ENCODE measurements around the gene PIM3. TPM values are rescaled to one million over a fixed set of nuclear protein-coding genes. Genes with fewer than 3 reads are reported as not detected.

Gene PIM3
- total RNA-seq, 1 donor from 2014 or later, result 119 TPM

GRCh38 chr22:49946612-49947295, 13.8 kb upstream of the PIM3 start:
- ATAC-seq (no peak), DNase-seq (no peak)
- Histone ChIP-seq H3K27ac (peak overlapping the region; percentile 90), H3K9me3 (no peaks in the 10 kb centered on the region), H3K4me1 (peaks cover 16% of the 10 kb centered on the region), H3K27me3 (no peaks in the 10 kb centered on the region), H3K36me3 (no peaks in the 10 kb centered on the region), H3K4me3 (peak overlapping the region; percentile 49)
- intact Hi-C loops (cut with DNase I), result no loop called here
- TF ChIP-seq, protein P1, sequence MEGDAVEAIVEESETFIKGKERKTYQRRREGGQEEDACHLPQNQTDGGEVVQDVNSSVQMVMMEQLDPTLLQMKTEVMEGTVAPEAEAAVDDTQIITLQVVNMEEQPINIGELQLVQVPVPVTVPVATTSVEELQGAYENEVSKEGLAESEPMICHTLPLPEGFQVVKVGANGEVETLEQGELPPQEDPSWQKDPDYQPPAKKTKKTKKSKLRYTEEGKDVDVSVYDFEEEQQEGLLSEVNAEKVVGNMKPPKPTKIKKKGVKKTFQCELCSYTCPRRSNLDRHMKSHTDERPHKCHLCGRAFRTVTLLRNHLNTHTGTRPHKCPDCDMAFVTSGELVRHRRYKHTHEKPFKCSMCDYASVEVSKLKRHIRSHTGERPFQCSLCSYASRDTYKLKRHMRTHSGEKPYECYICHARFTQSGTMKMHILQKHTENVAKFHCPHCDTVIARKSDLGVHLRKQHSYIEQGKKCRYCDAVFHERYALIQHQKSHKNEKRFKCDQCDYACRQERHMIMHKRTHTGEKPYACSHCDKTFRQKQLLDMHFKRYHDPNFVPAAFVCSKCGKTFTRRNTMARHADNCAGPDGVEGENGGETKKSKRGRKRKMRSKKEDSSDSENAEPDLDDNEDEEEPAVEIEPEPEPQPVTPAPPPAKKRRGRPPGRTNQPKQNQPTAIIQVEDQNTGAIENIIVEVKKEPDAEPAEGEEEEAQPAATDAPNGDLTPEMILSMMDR (IDR thresholded peaks at IDR 0.05), result no peak

GRCh38 chr22:49947296-49947622, 13.3 kb upstream of the PIM3 start:
- H3K36me3 ChIP-seq, result no peaks in the 10 kb centered on the region
- peaks cover 21% of the 10 kb centered on the region for H3K4me1 ChIP-seq
- H3K9me3 ChIP-seq, result no peaks in the 10 kb centered on the region
- TF ChIP-seq, protein P1 (IDR thresholded peaks at IDR 0.05), result no peak
- peak overlapping the region; percentile 49 for H3K4me3 ChIP-seq
- no peaks in the 10 kb centered on the region for H3K27me3 ChIP-seq
- H3K27ac ChIP-seq, result peak overlapping the region; percentile 90
- intact Hi-C loops (cut with DNase I), result no loop called here
- DNase-seq (no peak), ATAC-seq (no peak)

DNA sequence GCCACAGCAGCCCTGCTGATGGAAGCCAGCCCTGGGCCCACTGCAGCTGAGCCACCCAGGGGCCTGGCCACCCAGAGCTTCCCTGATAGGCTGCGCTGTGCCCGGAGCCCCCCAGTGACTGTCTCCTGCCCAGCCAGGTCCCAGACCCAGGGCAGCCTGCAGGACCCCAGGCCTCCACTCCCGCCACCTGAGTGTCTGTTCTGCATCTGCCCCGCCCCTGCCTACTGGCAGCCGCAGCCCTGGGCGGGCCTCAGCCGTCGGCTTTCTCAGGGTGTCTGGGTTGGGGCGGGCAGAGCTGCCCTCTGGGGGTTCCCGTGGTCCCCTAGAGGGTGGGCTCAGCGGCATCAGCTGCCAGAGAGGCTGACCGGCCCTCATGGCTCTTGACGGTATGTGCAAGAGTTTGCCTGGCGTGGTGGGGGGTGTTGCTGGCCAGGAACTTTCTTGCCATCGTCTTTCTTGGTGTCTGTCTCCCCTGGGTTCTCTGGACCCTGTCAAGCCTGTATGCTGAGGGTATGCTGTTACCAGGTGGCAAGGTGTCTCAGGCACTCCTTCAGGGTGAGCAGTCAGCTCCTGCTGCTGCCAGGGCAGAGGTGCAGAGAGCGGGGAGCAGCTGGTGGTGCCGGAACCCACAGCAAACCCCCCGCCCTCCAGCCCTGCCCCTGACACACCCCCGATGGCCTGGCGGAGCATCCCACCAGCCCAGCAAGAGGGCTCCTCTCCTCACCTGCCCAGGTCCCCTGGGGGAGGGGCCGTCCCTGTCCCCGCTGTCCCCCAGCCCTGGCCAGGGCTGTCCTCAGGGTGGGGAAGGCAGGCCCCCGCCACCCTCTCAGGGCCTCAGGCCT, 12.2 kb upstream of the PIM3 start:
- H3K27me3 ChIP-seq, result no peaks in the 10 kb centered on the region
- peak overlapping the region; percentile 49 for H3K4me3 ChIP-seq
- DNase-seq, result no peak
- peak overlapping the region; percentile 90 for H3K27ac ChIP-seq
- TF ChIP-seq, protein P1 (IDR thresholded peaks at IDR 0.05), result no peak
- H3K4me1 ChIP-seq, result peaks cover 32% of the 10 kb centered on the region
- intact Hi-C loops (cut with DNase I), result no loop called here
- no peaks in the 10 kb centered on the region for H3K9me3 ChIP-seq
- H3K36me3 ChIP-seq, result no peaks in the 10 kb centered on the region
- peak; percentile 3 for ATAC-seq

DNA sequence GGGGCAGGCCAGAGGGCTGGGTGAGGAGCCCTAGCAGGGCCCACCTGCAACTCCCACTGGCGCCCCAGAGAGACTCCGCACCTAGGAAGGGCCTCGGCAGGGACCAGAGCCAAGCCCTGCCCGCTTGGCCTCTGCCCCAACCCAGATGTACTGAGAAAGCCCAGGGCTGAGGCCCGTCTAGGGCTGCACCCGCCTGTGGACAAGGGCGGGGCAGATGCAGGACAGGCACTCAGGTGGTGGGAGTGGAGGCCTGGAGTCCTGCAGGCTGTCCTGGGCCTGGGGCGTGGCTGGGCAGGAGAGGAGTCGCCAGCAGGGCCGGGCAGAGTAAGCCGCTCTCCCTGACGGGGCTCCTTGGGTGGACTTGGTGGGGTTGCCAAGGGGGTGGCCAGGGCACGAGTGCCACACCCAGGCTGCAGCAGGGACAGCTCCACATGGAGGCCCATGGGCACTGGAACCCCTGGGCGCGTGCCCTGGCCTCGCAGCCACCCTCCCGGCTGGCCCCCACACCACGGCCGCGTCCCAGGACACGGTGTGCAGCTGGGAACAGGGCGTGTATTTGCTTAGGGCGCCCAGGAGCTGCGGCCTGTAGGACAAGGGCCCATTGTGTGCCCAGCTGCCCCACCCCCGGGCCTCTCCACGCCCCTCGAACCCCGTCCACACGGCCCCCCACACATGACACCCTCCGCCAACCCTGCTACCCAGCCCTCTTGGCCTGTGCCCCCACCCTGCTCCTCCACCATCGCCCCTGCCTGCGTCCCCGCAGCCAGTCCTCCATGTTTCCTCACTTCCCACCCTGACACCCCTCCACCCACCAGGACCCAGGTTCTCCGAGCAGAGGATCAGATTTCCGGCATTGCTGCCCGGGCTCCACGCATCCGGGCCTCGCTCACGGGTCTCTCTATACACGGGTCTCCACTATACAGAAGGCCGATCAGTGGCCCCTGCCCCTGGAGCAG, 11.3 kb upstream of the PIM3 start:
- no peaks in the 10 kb centered on the region for H3K36me3 ChIP-seq
- no peaks in the 10 kb centered on the region for H3K27me3 ChIP-seq
- TF ChIP-seq, protein P1 (IDR thresholded peaks at IDR 0.05), result no peak
- ATAC-seq (peak; percentile 71), DNase-seq (peak; percentile 96)
- no peaks in the 10 kb centered on the region for H3K9me3 ChIP-seq
- peak overlapping the region; percentile 49 for H3K4me3 ChIP-seq
- peaks cover 41% of the 10 kb centered on the region for H3K4me1 ChIP-seq
- H3K27ac ChIP-seq, result peak overlapping the region; percentile 90
- intact Hi-C loops (cut with DNase I), result no loop called here

DNA sequence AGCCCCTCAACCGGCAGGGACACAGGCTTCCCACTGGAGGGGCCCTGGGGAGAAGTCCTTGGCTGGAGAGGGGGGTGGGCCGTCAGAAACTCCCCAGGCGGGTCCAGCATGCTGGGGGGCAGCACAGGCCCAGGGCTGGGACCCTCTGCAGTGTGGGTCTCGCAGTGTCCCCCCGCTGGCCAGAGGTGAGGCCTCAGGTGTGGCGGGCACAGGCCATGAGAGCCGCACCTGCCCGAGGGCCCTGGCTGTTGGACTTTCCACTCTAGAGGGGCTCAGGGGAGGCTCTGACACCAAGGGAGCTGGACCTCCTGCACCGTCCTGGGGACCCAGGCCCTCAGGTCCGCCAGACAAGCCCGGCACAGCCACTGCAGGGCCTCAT, 10.7 kb upstream of the PIM3 start:
- intact Hi-C loops (cut with DNase I), result no loop called here
- Histone ChIP-seq H3K27me3 (no peaks in the 10 kb centered on the region), H3K9me3 (no peaks in the 10 kb centered on the region), H3K4me3 (no peak overlapping the region), H3K4me1 (peaks cover 47% of the 10 kb centered on the region), H3K27ac (peak overlapping the region; percentile 90), H3K36me3 (no peaks in the 10 kb centered on the region)
- DNase-seq (no peak), ATAC-seq (no peak)
- TF ChIP-seq, protein P1 (IDR thresholded peaks at IDR 0.05), result no peak

All from upper lobe of right lung (tissue), 1 donor.